Natural killer cell (primary cell): Measurements from ENCODE around the gene RERE. TPM values are rescaled to one million over a fixed set of nuclear protein-coding genes. Genes with fewer than 3 reads are reported as not detected.

Source experiments
- ATAC-seq, 3 donors: fragments of 150-1000 bp in 2 of 3; fragments of 200-7000 bp in 1 of 3; cut with Tn5 transposase; 1 replicate in 1 of 3; 2 replicates in 2 of 3; pipeline ENCODE4 v1.10.0; 2021; ENCODE audit warnings: mild to moderate bottlenecking in 2 of 3, moderate library complexity in 2 of 3
- DNase-seq, 2 donors: peaks; one replicate each; pipeline versions ENCODE4 v3.0.0 to v3.0.0-alpha.2; 2013 to 2021; ENCODE audit warnings: mixed read lengths in 1 of 2
- H3K27ac ChIP-seq: one replicate; pipeline ENCODE4 v1.5.1; 2013; ENCODE audit warnings: mild to moderate bottlenecking, low read length
- H3K27me3 ChIP-seq: one replicate; pipeline ENCODE4 v1.6.1; 2013; ENCODE audit warnings: low read length; ENCODE audit not compliant: control insufficient read depth, insufficient read depth
- H3K36me3 ChIP-seq: one replicate; pipeline ENCODE4 v1.6.1; 2013; ENCODE audit warnings: low read length; ENCODE audit not compliant: control insufficient read depth, insufficient read depth
- H3K4me1 ChIP-seq: one replicate; pipeline ENCODE4 v1.6.1; 2013; ENCODE audit warnings: low read length; ENCODE audit not compliant: control insufficient read depth, insufficient read depth
- H3K4me3 ChIP-seq: one replicate; pipeline ENCODE4 v1.5.1; 2013; ENCODE audit warnings: low read length
- H3K9me3 ChIP-seq: one replicate; pipeline ENCODE4 v1.6.1; 2013; ENCODE audit warnings: low read length; ENCODE audit not compliant: control insufficient read depth, insufficient read depth
- H3K27ac Mint-ChIP-seq, 2 donors: one replicate each; pipeline ENCODE4 v1.8.0; 2022; ENCODE audit warnings: mild to moderate bottlenecking in 2 of 2, mixed read lengths in 2 of 2, moderate library complexity in 1 of 2
- H3K27me3 Mint-ChIP-seq, 2 donors: one replicate each; pipeline ENCODE4 v1.8.0; 2022; ENCODE audit warnings: low read depth in 2 of 2, mixed read lengths in 2 of 2
- H3K36me3 Mint-ChIP-seq: one replicate; pipeline ENCODE4 v1.8.0; 2022; ENCODE audit warnings: mixed read lengths
- H3K4me1 Mint-ChIP-seq, 2 donors: one replicate each; pipeline ENCODE4 v1.8.0; 2022; ENCODE audit warnings: mixed read lengths in 2 of 2
- H3K4me3 Mint-ChIP-seq: one replicate; pipeline ENCODE4 v1.8.0; 2022; ENCODE audit warnings: mild to moderate bottlenecking, moderate library complexity, mixed read lengths
- H3K9me3 Mint-ChIP-seq, 2 donors: one replicate each; pipeline ENCODE4 v1.8.0; 2022; ENCODE audit warnings: mixed read lengths in 2 of 2
- CTCF ChIP-seq: fragments of 200-600 bp; IDR thresholded peaks from one replicate; pipeline ENCODE4 v1.8.0; 2022; ENCODE audit warnings: antibody characterized with exemption
- WGBS: methylation state at CpG from one replicate; pipeline ENCODE4 v1.1.7; 2013; ENCODE audit warnings: missing lambda C conversion rate; ENCODE audit not compliant: insufficient coverage; 5-methylcytosine and 5-hydroxymethylcytosine counted together
- intact Hi-C: fragments of 100-400 bp; cut with micrococcal nuclease; formaldehyde crosslinking; loops from one replicate; pipeline ENCODE4 v1.14.2; 2022
- total RNA-seq, 4 donors: library from RNA; stranded (reverse); fragments of 120-200 nt in 1 of 4; gene quantifications; one replicate each; pipeline versions ENCODE4 v1.2.3 to v1.2.4, GENCODE V29; 2013 to 2022

RERE gene
- total RNA-seq, 3 donors from 2014 or later (not counting 1 experiment from before 2014, with no cell fraction given), result 67.7 to 76.0 (median 73.0) TPM

DNA sequence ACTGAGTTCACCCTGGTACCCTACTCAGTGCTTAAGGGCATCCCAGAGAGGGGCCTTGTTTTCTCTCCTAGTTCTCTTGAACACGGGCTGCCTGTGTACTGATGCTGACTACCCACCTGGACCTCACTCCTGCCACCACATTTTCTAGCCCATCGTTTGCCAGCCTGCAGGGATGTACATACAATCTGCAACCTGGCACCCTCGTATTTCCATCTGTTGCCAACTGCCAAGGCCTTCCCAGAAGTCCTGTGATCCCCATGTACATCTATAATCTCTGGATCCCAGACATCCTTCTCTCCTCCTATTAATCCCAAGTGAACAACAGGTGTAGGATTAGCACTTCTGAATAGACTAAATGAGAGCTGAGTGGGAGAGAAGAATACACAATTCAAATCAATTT, 287.5 kb downstream of the RERE start:
- WGBS, result 86% methylated on average over 3 of the region's 3 CpGs
- intact Hi-C loops, result no loop called here
- Histone ChIP-seq H3K9me3 (no peaks in the 10 kb centered on the region), H3K36me3 (no peaks in the 10 kb centered on the region), H3K4me1 (peaks cover 11% of the 10 kb centered on the region), H3K27me3 (no peaks in the 10 kb centered on the region), H3K27ac (no peak overlapping the region), H3K4me3 (no peak overlapping the region)
- no peak overlapping the region for H3K4me3 Mint-ChIP-seq
- peaks cover 6 to 13% of the 10 kb centered on the region in 2 donors for H3K4me1 Mint-ChIP-seq
- H3K9me3 Mint-ChIP-seq, result no peaks in the 10 kb centered on the region
- no peaks in the 10 kb centered on the region for H3K36me3 Mint-ChIP-seq
- ATAC-seq (no peak), DNase-seq (no peak)
- no peaks in the 10 kb centered on the region for H3K27me3 Mint-ChIP-seq
- no peak for TF ChIP-seq CTCF
- H3K27ac Mint-ChIP-seq, result no peak overlapping the region

GRCh38 chr1:8527941-8528340, 289.5 kb downstream of the RERE start:
- DNase-seq (no peak), ATAC-seq (no peak)
- Histone ChIP-seq H3K36me3 (no peaks in the 10 kb centered on the region), H3K4me3 (no peak overlapping the region), H3K27me3 (no peaks in the 10 kb centered on the region), H3K9me3 (no peaks in the 10 kb centered on the region), H3K27ac (no peak overlapping the region), H3K4me1 (peaks cover 17% of the 10 kb centered on the region)
- Mint-ChIP-seq H3K4me1 (peaks cover under 1 to 6% of the 10 kb centered on the region in 2 donors), H3K27ac (peak overlapping the region; percentile 10 to 13), H3K36me3 (no peaks in the 10 kb centered on the region), H3K4me3 (no peak overlapping the region), H3K9me3 (no peaks in the 10 kb centered on the region), H3K27me3 (no peaks in the 10 kb centered on the region)
- 43% methylated on average over 4 of the region's 4 CpGs for WGBS
- TF ChIP-seq CTCF, result no peak
- intact Hi-C loops, result no loop called here

DNA sequence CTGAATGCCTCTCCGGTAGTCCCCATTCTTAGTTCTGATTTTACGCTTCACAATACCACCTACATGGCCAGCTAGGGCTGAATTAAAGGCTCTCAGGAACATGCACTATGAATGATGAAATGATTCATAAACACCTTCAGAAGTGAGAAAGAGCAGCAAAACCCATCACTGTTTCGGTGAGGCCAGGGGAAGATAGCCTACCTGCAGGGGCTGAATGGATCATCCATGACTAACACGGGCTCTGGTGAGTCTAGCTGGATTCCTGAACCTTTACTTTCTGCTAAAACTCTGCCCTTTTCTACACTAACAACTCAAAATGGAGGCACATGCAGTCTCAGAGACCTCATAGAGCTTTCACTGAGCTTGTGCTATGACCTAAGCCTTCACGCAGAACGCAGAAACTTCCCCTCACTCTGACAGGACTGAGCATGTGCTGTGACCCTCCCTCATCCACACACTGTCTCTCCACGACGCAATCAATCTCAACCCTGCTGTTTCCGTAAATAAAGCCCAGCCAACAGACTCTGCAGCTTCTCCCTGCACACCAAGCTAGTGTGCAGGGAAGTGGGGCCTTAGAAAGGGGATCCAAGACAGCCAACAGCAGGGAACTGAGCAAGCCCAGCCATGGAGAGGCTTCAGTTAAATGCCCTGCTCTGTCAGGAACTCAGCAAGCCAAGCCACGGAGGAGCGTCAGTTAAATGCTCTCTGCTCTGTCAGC, 291.7 kb downstream of the RERE start:
- intact Hi-C loops, result no loop called here
- no peak overlapping the region for H3K4me3 Mint-ChIP-seq
- DNase-seq (peak; percentile 25 to 93), ATAC-seq (peak; percentile 80 to 88 (median 87))
- no peak for TF ChIP-seq CTCF
- H3K9me3 ChIP-seq, result no peaks in the 10 kb centered on the region
- H3K27ac ChIP-seq, result peak overlapping the region; percentile 85
- no peaks in the 10 kb centered on the region for H3K27me3 ChIP-seq
- H3K27me3 Mint-ChIP-seq, result no peaks in the 10 kb centered on the region
- H3K27ac Mint-ChIP-seq, result no peak overlapping the region
- H3K36me3 ChIP-seq, result no peaks in the 10 kb centered on the region
- H3K4me1 ChIP-seq, result peaks cover 17% of the 10 kb centered on the region
- WGBS, result 19% methylated on average over 11 of the region's 11 CpGs
- no peaks in the 10 kb centered on the region for H3K9me3 Mint-ChIP-seq
- no peaks in the 10 kb centered on the region for H3K36me3 Mint-ChIP-seq
- H3K4me3 ChIP-seq, result peak overlapping the region; percentile 33
- peaks cover 4 to 11% of the 10 kb centered on the region in 2 donors for H3K4me1 Mint-ChIP-seq

- no peaks in the 10 kb centered on the region for H3K36me3 ChIP-seq
- Mint-ChIP-seq H3K27ac (no peak overlapping the region), H3K4me1 (peaks cover 10 to 16% of the 10 kb centered on the region in 2 donors), H3K27me3 (no peaks in the 10 kb centered on the region), H3K4me3 (no peak overlapping the region), H3K36me3 (no peaks in the 10 kb centered on the region), H3K9me3 (no peaks in the 10 kb centered on the region)
- H3K9me3 ChIP-seq, result no peaks in the 10 kb centered on the region
- DNase-seq (peak in 1 of 2 donors; percentile 64), ATAC-seq (no peak)
- intact Hi-C loops, result no loop called here
- H3K27me3 ChIP-seq, result no peaks in the 10 kb centered on the region
- peak overlapping the region; percentile 33 for H3K4me3 ChIP-seq
- peak overlapping the region; percentile 85 for H3K27ac ChIP-seq
- TF ChIP-seq CTCF, result no peak
- WGBS, result 23% methylated on average over 6 of the region's 6 CpGs
- peaks cover 17% of the 10 kb centered on the region for H3K4me1 ChIP-seq
Measured at GRCh38 chr1:8525216-8525557, 292.3 kb downstream of the RERE start.
